ENCODE results near the gene SLC22A23.

DNA sequence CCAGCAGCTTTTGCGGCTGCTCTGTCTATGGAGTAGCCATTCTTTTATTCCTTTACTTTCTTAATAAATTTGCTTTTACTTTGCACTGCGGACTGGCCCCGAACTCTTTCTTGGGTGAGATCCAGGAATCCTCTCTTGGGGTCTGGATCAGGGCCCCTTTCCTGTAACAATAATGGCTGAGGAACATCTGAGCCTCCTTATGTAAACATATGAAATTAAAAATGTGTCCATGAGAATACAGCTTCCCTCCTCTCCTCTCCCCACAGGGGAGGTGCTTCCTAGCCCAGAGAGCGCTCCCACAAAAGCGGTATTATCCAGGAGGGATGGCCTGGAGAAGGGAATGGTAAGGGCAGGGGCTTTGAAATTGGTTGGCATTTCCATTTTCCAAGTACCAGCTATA, 117.0 kb downstream of the SLC22A23 start:
- TF ChIP-seq, protein P1, sequence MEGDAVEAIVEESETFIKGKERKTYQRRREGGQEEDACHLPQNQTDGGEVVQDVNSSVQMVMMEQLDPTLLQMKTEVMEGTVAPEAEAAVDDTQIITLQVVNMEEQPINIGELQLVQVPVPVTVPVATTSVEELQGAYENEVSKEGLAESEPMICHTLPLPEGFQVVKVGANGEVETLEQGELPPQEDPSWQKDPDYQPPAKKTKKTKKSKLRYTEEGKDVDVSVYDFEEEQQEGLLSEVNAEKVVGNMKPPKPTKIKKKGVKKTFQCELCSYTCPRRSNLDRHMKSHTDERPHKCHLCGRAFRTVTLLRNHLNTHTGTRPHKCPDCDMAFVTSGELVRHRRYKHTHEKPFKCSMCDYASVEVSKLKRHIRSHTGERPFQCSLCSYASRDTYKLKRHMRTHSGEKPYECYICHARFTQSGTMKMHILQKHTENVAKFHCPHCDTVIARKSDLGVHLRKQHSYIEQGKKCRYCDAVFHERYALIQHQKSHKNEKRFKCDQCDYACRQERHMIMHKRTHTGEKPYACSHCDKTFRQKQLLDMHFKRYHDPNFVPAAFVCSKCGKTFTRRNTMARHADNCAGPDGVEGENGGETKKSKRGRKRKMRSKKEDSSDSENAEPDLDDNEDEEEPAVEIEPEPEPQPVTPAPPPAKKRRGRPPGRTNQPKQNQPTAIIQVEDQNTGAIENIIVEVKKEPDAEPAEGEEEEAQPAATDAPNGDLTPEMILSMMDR (IDR thresholded peaks at IDR 0.05) = no peak
- no peak for TF ChIP-seq POLR2A (IDR thresholded peaks at IDR 0.05)
